ENCODE results near the gene CHCHD10. TPM values are rescaled to one million over a fixed set of nuclear protein-coding genes. Genes with fewer than 3 reads are reported as not detected.

The CHCHD10 gene
- total and polyA plus RNA-seq, 2 of the 4 experiments (the other 2 are of a cell fraction) = 2.2 to 11.2 TPM

DNA sequence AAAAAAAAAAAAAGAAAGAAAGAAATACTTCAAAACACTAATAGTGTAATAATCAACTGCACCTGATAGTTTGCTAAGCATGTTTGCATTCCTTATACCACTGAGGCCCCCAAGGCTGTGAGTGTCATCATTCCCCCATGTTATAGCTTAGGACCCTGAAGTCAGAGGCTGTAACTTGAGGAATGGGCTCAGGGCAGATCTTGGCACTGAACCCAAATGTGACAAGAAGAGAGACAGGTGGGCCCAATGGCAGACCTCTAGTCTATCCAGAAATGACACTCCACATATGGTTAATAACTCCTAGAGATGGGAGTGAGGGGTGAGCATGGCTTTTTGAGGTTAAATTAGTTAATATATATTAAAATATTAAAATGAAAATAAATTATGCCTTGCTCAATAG is 30.1 kb downstream of the CHCHD10 start:
- intact Hi-C loops (cut with micrococcal nuclease) (no loop called here), dilution Hi-C loops (cut with HindIII; ENCODE audit: low sequenced_read_pairs, unreplicated experiment) (no loop called here), in situ Hi-C loops (cut with MboI; ENCODE audit: low sequenced_read_pairs) (no loop called here)
- H3K27me3 ChIP-seq (ENCODE audit: control insufficient read depth, insufficient read depth, low read length) = no peaks in the 10 kb centered on the region
- ChIA-PET POLR2A (ENCODE audit: unreplicated experiment) (no interaction called here), CTCF (no interaction called here)
- no peak overlapping the region for H2AFZ ChIP-seq (replicated peaks; ENCODE audit: low read length, poor library complexity)
- H2BK15ac ChIP-seq (ENCODE audit: low read depth, low read length) = no peak overlapping the region
- H3K79me1 ChIP-seq (ENCODE audit: low read depth in 1 of 2, low read length in 2 of 2) = no peaks in the 10 kb centered on the region
- H4K20me1 ChIP-seq (ENCODE audit: insufficient read depth, low read length) = no peaks in the 10 kb centered on the region
- no peak overlapping the region for H3K4me2 ChIP-seq (ENCODE audit: low read depth, low read length)
- DNase-seq (no peak), ATAC-seq (ENCODE audit: low read depth) (no peak)
- H3K9ac ChIP-seq (ENCODE audit: low read depth, low read length) = no peak overlapping the region
- no peak overlapping the region for H3K4me3 ChIP-seq (ENCODE audit: insufficient read depth, low read depth, low read length)
- H4K91ac ChIP-seq (ENCODE audit: insufficient read depth, low read depth, low read length) = no peak overlapping the region
- no peak overlapping the region for H3K4ac ChIP-seq (ENCODE audit: low read depth, low read length)
- H3K27ac ChIP-seq (ENCODE audit: insufficient read depth, low read length) = no peak overlapping the region
- no TSS peak for BruUV-seq (replicated peaks)
- no peaks in the 10 kb centered on the region for H3K9me3 ChIP-seq (ENCODE audit: control insufficient read depth, insufficient read depth, low read length)
- no peak overlapping the region for H2BK120ac ChIP-seq (ENCODE audit: low read depth, low read length)
- no peak overlapping the region for H4K5ac ChIP-seq (ENCODE audit: low read depth, low read length)
- H2AK9ac ChIP-seq (replicated peaks; ENCODE audit: low read depth, low read length, poor library complexity) = no peak overlapping the region
- TF ChIP-seq MAZ (IDR thresholded peaks at IDR 0.05; ENCODE audit: borderline replicate concordance, low read depth, low read length) (no peak), RAD21 (IDR thresholded peaks at IDR 0.05; ENCODE audit: low read length) (no peak), MXI1 (IDR thresholded peaks at IDR 0.05; ENCODE audit: borderline replicate concordance, low read depth, low read length) (no peak), CEBPB (IDR thresholded peaks at IDR 0.05; ENCODE audit: low read depth, low read length) (no peak), CHD1 (IDR thresholded peaks at IDR 0.05; ENCODE audit: low read depth, low read length) (no peak), NFE2L2 (IDR thresholded peaks at IDR 0.05; ENCODE audit: low read depth, low read length) (no peak), SMC3 (IDR thresholded peaks at IDR 0.05; ENCODE audit: low read depth, low read length) (no peak), MAFK (IDR thresholded peaks at IDR 0.05; ENCODE audit: low read depth, low read length) (no peak), POLR2A (IDR thresholded peaks at IDR 0.05; ENCODE audit: low read depth, low read length) (no peak), BHLHE40 (IDR thresholded peaks at IDR 0.05; ENCODE audit: low read depth, low read length) (no peak), RFX5 (IDR thresholded peaks at IDR 0.05; ENCODE audit: low read depth, low read length) (no peak)
- TF ChIP-seq, protein P1, sequence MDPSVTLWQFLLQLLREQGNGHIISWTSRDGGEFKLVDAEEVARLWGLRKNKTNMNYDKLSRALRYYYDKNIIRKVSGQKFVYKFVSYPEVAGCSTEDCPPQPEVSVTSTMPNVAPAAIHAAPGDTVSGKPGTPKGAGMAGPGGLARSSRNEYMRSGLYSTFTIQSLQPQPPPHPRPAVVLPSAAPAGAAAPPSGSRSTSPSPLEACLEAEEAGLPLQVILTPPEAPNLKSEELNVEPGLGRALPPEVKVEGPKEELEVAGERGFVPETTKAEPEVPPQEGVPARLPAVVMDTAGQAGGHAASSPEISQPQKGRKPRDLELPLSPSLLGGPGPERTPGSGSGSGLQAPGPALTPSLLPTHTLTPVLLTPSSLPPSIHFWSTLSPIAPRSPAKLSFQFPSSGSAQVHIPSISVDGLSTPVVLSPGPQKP (IDR thresholded peaks at IDR 0.05; ENCODE audit: borderline replicate concordance, low read depth, low read length) = no peak
- TF ChIP-seq, protein P2, sequence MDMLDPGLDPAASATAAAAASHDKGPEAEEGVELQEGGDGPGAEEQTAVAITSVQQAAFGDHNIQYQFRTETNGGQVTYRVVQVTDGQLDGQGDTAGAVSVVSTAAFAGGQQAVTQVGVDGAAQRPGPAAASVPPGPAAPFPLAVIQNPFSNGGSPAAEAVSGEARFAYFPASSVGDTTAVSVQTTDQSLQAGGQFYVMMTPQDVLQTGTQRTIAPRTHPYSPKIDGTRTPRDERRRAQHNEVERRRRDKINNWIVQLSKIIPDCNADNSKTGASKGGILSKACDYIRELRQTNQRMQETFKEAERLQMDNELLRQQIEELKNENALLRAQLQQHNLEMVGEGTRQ (IDR thresholded peaks at IDR 0.05; ENCODE audit: low read depth, low read length) = no peak
- no peak overlapping the region for H2BK5ac ChIP-seq (ENCODE audit: low read depth, low read length, poor library complexity, severe bottlenecking)
- H3K14ac ChIP-seq (replicated peaks; ENCODE audit: low read depth, low read length) = no peak overlapping the region
- H3K23ac ChIP-seq (ENCODE audit: low read depth, low read length) = no peak overlapping the region
- H3K56ac ChIP-seq (ENCODE audit: extremely low read depth, insufficient read depth, low read length) = no peak overlapping the region
- no peak overlapping the region for H2AK5ac ChIP-seq (ENCODE audit: low read depth, low read length)
- peaks cover 9% of the 10 kb centered on the region for H3K36me3 ChIP-seq (ENCODE audit: control insufficient read depth, insufficient read depth, low read length)
- no peak overlapping the region for H4K8ac ChIP-seq (ENCODE audit: low read depth in 2 of 2, low read length in 2 of 2)
- no peak overlapping the region for H3K18ac ChIP-seq (ENCODE audit: low read depth, low read length)
- peaks cover 5% of the 10 kb centered on the region; the same call in 1 of the 2 replicates for H3K9me1 ChIP-seq (ENCODE audit: insufficient read depth, low read length)
- no peaks in the 10 kb centered on the region for H3K4me1 ChIP-seq (ENCODE audit: control insufficient read depth, insufficient read depth, low read length)
- H2BK20ac ChIP-seq (ENCODE audit: low read depth, low read length) = no peak overlapping the region

All from IMR-90 (cell line).